HEK293T (cell line): ENCODE data around the gene ADSS2.

Source experiments
- FOXA1 ChIP-seq: fragments of 450-650 bp; IDR thresholded peaks from 2 replicates; pipeline ENCODE4 v1.6.1; 2016; ENCODE audit warnings: mild to moderate bottlenecking
- FOXM1 ChIP-seq: fragments of 450-650 bp; IDR thresholded peaks from 2 replicates; pipeline ENCODE4 v1.6.1; 2017; ENCODE audit warnings: mild to moderate bottlenecking, borderline replicate concordance

DNA sequence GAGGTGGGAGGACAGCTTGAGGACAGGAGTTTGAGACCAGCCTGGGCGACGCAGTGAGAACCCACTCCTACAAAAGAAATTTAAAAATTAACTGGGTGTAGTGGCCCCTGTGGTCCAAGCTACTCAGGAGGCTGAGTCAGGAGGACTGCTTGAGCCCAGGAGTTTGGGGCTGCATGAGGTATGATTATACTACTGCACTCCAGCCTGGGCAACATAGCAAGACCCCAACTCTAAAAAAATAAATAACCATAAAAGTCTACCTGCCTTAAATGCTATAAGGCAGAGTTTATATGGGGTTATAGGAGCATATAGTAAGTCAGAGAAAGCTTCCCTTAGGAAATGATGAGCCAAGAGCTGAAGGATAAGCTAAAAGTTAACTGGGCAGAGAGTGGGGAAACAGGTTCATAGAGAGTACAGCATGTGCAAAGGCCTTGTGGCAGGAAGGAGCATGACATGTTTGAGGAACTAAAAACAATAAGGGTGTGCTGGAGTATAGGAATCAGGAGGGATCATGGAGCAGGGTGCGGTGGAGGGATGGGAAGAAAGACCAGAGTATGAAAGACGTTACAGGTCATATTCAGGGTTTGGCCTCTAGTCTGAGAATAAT, 68.3 kb downstream of the ADSS2 start:
- no peak for TF ChIP-seq FOXM1
- TF ChIP-seq FOXA1 = no peak
